Osteoblast (primary cell): ENCODE measurements around the gene NID2. TPM values are rescaled to one million over a fixed set of nuclear protein-coding genes. Genes with fewer than 3 reads are reported as not detected.

Source experiments
- DNase-seq: peaks from one replicate; pipeline ENCODE4 v3.0.0; 2011; ENCODE audit warnings: low spot score, mixed read lengths; ENCODE audit not compliant: insufficient read length; ENCODE audit errors: missing footprints
- H2AFZ ChIP-seq: 2 replicates; pipeline ENCODE4 v1.6.0; 2011; ENCODE audit warnings: mild to moderate bottlenecking, low read length
- H3K27ac ChIP-seq: 2 replicates; pipeline ENCODE4 v1.5.1; 2011; ENCODE audit warnings: mild to moderate bottlenecking, low read depth, low read length, moderate library complexity
- H3K27me3 ChIP-seq: 2 replicates; pipeline ENCODE4 v1.6.0; 2012; ENCODE audit warnings: mild to moderate bottlenecking, control low read depth, inconsistent platforms, low read length, moderate library complexity; ENCODE audit not compliant: insufficient read depth
- H3K36me3 ChIP-seq: 2 replicates; pipeline ENCODE4 v1.5.1; 2011; ENCODE audit warnings: mild to moderate bottlenecking, low read length, control low read depth, moderate library complexity; ENCODE audit not compliant: insufficient read depth
- H3K4me1 ChIP-seq: 2 replicates; pipeline ENCODE4 v1.5.1; 2011; ENCODE audit warnings: mild to moderate bottlenecking, low read length, control low read depth, moderate library complexity; ENCODE audit not compliant: insufficient read depth
- H3K4me2 ChIP-seq: 2 replicates; pipeline ENCODE4 v1.6.0; 2011; ENCODE audit warnings: mild to moderate bottlenecking, low read length; ENCODE audit not compliant: insufficient read depth
- H3K4me3 ChIP-seq: fragments of 200-600 bp; sonication (generic); 3 replicates; pipeline ENCODE4 v1.5.1; 2012; ENCODE audit warnings: mild to moderate bottlenecking, low read length, inconsistent platforms; ENCODE audit not compliant: insufficient read depth
- H3K79me2 ChIP-seq: 2 replicates; pipeline ENCODE4 v1.6.0; 2012; ENCODE audit warnings: mild to moderate bottlenecking, low read length, control low read depth, inconsistent platforms; ENCODE audit not compliant: insufficient read depth
- H3K9me3 ChIP-seq: 2 replicates; pipeline ENCODE4 v1.5.1; 2011; ENCODE audit warnings: low read depth, low read length, control low read depth
- H4K20me1 ChIP-seq: 2 replicates; pipeline ENCODE4 v1.6.0; 2012; ENCODE audit warnings: mild to moderate bottlenecking, low read length, control low read depth; ENCODE audit not compliant: insufficient read depth
- total RNA-seq: library from RNA; depleted of rRNA; stranded (reverse); fragments of >200 nt; gene quantifications from 2 replicates; pipeline ENCODE4 v1.2.3, GENCODE V29; 2012
- TF ChIP-seq, protein P1 (sequence below): IDR thresholded peaks from 2 replicates; pipeline ENCODE4 v1.5.1; 2011; ENCODE audit warnings: mild to moderate bottlenecking, low read depth, low read length, moderate library complexity; ENCODE audit errors: extremely low read depth

The NID2 gene
- total RNA-seq, 1 donor = 141 TPM

DNA sequence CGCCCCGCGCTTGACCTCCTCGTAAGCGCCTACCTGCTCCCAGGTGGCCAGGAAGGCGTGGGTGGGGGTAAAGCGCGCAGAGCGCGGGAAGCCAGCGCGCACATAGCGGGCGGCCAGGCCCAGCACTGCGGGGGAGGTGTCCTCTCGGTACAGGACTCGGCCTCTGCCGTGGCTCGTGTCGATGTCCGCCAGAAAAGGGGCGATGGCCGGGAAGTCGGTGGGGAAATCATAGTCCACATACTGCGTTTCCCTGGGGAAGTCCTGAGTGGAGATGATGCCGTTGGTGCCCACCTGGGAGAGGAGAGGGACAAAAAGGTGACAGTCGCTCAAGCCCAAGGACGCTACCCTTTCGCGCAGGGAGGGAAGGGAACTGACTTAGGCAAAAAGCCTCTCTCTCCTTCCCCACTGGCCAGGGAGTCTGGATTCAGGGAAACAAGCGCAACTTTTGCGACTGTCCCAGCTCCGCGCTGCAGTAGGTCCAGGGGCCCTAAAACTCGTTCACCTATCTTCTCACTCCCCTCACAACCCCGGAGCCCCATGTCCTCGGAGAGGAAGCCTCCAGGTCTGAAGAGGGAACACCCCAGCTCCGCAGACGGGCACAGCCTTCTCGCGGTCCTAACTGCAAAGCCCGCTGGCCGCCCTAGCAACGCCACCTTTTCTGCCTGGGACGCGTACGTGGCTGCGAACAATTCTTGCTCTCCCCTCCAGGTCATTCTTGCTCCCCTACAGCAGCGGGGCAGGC lies 815 bp downstream of the NID2 start:
- H3K4me1 ChIP-seq = peaks cover 41% of the 10 kb centered on the region
- peak; percentile 83 for DNase-seq
- H3K4me3 ChIP-seq = peak overlapping the region; percentile 85
- peak overlapping the region; percentile 95 for H2AFZ ChIP-seq
- TF ChIP-seq, protein P1, sequence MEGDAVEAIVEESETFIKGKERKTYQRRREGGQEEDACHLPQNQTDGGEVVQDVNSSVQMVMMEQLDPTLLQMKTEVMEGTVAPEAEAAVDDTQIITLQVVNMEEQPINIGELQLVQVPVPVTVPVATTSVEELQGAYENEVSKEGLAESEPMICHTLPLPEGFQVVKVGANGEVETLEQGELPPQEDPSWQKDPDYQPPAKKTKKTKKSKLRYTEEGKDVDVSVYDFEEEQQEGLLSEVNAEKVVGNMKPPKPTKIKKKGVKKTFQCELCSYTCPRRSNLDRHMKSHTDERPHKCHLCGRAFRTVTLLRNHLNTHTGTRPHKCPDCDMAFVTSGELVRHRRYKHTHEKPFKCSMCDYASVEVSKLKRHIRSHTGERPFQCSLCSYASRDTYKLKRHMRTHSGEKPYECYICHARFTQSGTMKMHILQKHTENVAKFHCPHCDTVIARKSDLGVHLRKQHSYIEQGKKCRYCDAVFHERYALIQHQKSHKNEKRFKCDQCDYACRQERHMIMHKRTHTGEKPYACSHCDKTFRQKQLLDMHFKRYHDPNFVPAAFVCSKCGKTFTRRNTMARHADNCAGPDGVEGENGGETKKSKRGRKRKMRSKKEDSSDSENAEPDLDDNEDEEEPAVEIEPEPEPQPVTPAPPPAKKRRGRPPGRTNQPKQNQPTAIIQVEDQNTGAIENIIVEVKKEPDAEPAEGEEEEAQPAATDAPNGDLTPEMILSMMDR = no peak
- no peaks in the 10 kb centered on the region for H4K20me1 ChIP-seq
- peak overlapping the region; percentile 79 for H3K27ac ChIP-seq
- H3K9me3 ChIP-seq = no peaks in the 10 kb centered on the region
- peak overlapping the region; percentile 96 for H3K4me2 ChIP-seq
- H3K27me3 ChIP-seq = no peaks in the 10 kb centered on the region
- H3K36me3 ChIP-seq = peaks cover 7% of the 10 kb centered on the region
- H3K79me2 ChIP-seq = peaks cover 27% of the 10 kb centered on the region

DNA sequence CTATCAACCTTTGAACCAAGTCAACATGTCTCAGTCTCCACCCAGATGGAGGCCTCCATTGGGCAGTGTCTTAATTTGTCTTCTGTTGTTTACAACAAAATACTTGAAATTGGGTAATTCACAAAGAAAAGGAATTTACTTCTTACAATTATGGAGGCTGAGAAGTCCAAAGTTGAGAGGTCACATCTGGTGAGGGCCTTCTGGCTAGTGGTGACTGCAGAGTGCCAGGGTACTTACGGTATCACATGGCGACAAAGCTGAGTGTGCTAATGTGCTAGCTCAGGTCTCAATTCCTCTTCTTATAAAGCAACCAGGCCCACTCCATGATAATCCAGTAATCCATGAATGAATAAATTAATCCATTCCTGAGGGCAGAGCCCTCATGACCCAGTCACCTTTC lies 4.7 kb downstream of the NID2 start:
- Histone ChIP-seq H3K4me3 (no peak overlapping the region), H3K27ac (no peak overlapping the region), H3K4me1 (peaks cover 31% of the 10 kb centered on the region), H2AFZ (no peak overlapping the region), H3K4me2 (no peak overlapping the region), H3K27me3 (no peaks in the 10 kb centered on the region), H4K20me1 (no peaks in the 10 kb centered on the region), H3K79me2 (peaks cover 27% of the 10 kb centered on the region), H3K9me3 (no peaks in the 10 kb centered on the region), H3K36me3 (peaks cover 9% of the 10 kb centered on the region)
- TF ChIP-seq, protein P1 = no peak
- DNase-seq = no peak

DNA sequence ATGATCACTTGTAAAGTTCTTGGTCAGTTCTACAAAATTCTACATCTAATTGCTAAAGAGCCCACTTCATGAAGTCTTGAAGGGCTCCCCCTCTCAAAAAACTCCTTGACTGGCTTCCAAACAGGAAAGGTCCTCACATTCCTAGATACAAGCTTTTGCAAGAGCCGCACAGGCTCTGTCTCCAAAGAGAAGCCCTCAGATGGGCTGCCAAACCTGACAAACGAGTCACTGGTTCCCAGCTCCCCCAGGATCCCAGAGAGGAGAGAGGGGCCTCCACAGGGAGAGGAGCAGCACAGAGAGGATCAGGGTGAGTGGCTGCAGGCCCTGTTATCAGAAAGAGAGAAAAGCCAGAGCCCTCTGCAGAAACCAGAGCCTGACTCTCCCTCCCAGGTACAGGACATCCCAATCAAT lies 5.8 kb downstream of the NID2 start:
- Histone ChIP-seq H3K4me1 (peaks cover 35% of the 10 kb centered on the region), H3K4me3 (no peak overlapping the region), H3K79me2 (peaks cover 20% of the 10 kb centered on the region), H3K9me3 (no peaks in the 10 kb centered on the region), H3K27me3 (no peaks in the 10 kb centered on the region), H4K20me1 (no peaks in the 10 kb centered on the region), H3K27ac (no peak overlapping the region), H3K4me2 (no peak overlapping the region), H2AFZ (no peak overlapping the region), H3K36me3 (peaks cover 15% of the 10 kb centered on the region)
- DNase-seq = no peak
- TF ChIP-seq, protein P1 = no peak

DNA sequence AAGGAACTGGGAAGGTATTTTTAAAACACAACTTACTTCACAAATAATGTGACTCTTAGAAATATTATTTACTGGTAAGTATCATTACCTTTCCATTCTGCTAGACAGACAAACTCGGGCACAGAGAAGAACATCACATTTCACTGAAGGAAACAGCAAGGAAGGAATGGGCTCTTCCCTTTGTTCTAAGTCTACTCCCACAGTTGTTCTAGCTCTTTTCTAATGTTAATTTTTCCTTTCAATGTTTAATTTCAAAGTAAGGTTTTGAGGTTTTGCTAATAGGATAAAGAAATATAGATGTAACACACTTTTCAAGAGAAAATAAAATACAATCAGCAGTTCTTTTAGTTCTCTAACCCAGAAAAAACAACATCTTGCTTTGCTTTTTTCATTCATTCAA lies 7.0 kb downstream of the NID2 start:
- Histone ChIP-seq H3K4me3 (no peak overlapping the region), H3K79me2 (peaks cover 9% of the 10 kb centered on the region), H3K27me3 (no peaks in the 10 kb centered on the region), H3K27ac (no peak overlapping the region), H3K4me1 (peaks cover 26% of the 10 kb centered on the region), H2AFZ (no peak overlapping the region), H4K20me1 (no peaks in the 10 kb centered on the region), H3K9me3 (no peaks in the 10 kb centered on the region), H3K4me2 (no peak overlapping the region), H3K36me3 (peaks cover 14% of the 10 kb centered on the region)
- DNase-seq = no peak
- TF ChIP-seq, protein P1 = no peak
